ENCODE measurements around the gene ZNF280B. TPM values are rescaled to one million over a fixed set of nuclear protein-coding genes. Genes with fewer than 3 reads are reported as not detected.
"Not testable (repeated sequence)": the region's sequence is repeated elsewhere in the genome, so short reads cannot be mapped to it uniquely, and the experiment has no call there.

ZNF280B gene
- total RNA-seq, 1 donor from 2014 or later: 2.5 TPM

DNA sequence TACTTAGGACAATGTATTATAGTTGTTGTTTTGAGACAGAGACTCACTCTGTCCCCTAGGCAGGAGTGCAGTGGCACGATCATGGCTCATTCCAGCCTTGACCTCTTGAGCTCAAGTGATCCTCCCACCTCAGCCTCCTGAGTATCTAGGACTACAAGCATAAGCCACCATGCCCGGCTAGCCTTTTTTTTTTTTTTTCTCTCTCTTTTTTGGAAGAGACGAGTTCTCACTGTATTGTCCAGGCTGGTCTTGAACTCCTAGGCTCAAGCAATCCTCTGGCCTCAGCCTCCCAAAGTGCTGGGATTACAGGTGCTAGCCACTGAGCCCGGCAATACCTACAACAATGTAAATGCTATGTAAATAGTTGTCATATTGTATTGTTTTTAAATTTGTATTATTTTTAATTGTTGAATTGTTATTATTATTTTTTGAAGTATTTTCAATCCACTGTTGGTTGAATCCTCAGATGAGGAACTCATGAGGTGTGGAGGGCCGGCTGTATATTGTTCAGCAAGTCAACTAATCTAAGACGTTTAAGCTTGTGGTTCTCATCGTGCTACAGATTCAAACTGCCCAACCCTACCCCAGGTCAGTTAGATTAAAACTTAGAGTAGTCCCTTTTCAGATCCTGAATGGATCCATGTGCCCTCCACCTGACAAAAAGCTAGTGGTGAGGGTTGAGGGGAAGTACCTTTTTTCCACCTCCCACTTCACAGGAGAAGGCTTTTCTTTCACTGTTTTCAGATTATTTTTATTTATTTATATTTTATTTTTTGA is 23.4 kb upstream of the ZNF280B start:
- Mint-ChIP-seq H3K4me1 (ENCODE audit: low read depth) (no peaks in the 10 kb centered on the region), H3K9me3 (no peaks in the 10 kb centered on the region), H3K27ac (no peak overlapping the region), H3K4me3 (no peak overlapping the region), H3K36me3 (ENCODE audit: low read depth) (no peaks in the 10 kb centered on the region), H3K27me3 (ENCODE audit: insufficient read depth) (peaks cover 2% of the 10 kb centered on the region)
- intact Hi-C loops (cut with micrococcal nuclease): no loop called here
- DNase-seq (ENCODE audit: low spot score): no peak

DNA sequence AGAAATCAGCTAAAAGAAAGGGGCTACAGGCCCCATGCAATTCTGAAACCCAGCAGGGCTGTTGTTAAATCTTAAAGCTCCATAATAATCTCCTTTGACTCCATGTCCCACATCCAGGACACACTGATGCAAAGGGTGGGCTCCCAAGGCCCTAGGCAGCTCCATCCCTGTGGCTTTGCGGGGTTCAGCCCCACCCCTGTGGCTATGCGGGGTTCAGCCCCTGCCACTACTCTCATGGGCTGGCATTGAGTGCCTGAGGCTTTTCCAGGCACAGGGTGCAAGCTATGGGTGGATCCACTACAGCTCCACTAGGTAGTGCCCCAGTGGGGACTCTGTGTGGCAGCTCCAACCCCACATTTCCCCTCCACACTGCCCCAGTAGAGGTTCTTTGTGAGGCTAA is 20.2 kb upstream of the ZNF280B start:
- no peak for DNase-seq (ENCODE audit: low spot score)
- intact Hi-C loops (cut with micrococcal nuclease): no loop called here
- no peak overlapping the region for H3K27ac Mint-ChIP-seq
- no peak overlapping the region for H3K4me3 Mint-ChIP-seq
- H3K4me1 Mint-ChIP-seq (ENCODE audit: low read depth): no peaks in the 10 kb centered on the region
- H3K9me3 Mint-ChIP-seq: no peaks in the 10 kb centered on the region
- peaks cover 8% of the 10 kb centered on the region for H3K27me3 Mint-ChIP-seq (ENCODE audit: insufficient read depth)
- H3K36me3 Mint-ChIP-seq (ENCODE audit: low read depth): no peaks in the 10 kb centered on the region

- Mint-ChIP-seq H3K36me3 (ENCODE audit: low read depth) (no peaks in the 10 kb centered on the region), H3K4me3 (no peak overlapping the region), H3K4me1 (ENCODE audit: low read depth) (no peaks in the 10 kb centered on the region), H3K27ac (no peak overlapping the region), H3K27me3 (ENCODE audit: insufficient read depth) (peaks cover 8% of the 10 kb centered on the region), H3K9me3 (no peaks in the 10 kb centered on the region)
- intact Hi-C loops (cut with micrococcal nuclease): no loop called here
- DNase-seq (ENCODE audit: low spot score): no peak
Observed at GRCh38 chr22:22527312-22527711, 18.8 kb upstream of the ZNF280B start.

DNA sequence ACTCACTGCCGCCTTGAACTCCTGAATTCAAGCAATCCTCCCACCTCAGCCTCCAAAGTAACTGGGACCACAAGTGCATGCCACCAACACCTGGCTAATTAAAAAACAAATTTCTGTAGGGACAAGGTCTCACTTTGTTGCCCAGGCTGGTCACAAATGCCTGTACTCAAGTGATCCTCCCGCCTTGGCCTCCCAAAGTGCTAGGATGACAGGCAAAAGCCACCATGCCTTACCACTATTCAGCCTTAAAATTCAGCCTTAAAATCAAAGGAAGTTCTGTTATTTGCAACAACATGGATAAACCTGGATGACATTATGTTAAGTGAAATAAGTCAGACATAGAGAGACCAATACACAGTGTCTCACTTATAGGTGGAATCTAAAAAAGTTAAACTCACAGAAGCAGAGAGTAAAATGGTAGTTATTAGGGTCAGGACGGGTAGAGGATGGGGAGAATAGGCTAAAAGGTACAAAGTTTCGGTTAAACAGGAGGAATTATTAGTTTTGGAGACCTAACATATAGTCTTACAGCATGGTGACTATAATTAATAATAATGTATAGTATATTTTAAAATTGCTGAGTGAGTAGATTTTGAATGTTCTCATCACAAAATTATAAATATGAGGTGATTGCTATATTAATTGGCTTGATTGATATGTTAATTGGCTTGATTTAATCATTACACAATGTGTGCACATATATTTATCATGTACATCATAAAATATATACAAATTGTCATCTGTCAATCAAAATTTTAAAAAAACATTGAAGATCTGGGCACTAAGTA is 17.8 kb upstream of the ZNF280B start:
- Mint-ChIP-seq H3K27me3 (ENCODE audit: insufficient read depth) (peaks cover 8% of the 10 kb centered on the region), H3K36me3 (ENCODE audit: low read depth) (no peaks in the 10 kb centered on the region), H3K9me3 (no peaks in the 10 kb centered on the region), H3K4me3 (no peak overlapping the region), H3K4me1 (ENCODE audit: low read depth) (no peaks in the 10 kb centered on the region), H3K27ac (no peak overlapping the region)
- intact Hi-C loops (cut with micrococcal nuclease): no loop called here
- DNase-seq (ENCODE audit: low spot score): no peak

DNA sequence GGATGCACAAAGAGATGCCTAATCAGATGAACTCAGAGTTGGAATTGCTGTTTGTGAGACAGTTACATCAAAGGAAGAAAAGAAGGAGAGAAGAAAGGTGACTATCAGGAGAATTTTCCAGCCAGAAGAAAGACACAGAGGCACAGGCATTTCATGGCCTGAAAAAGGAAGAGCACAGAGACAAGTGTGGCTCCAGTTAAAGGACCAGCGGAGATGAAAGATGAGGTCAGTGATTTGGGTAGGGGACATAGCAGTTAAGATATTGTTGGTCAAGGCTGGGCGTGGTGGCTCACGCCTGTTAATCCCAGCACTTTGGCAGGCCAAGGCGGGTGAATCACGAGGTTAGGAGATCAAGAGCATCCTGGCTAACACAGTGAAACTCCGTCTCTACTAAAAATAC is 15.0 kb upstream of the ZNF280B start:
- H3K36me3 Mint-ChIP-seq (ENCODE audit: low read depth): no peaks in the 10 kb centered on the region
- H3K27me3 Mint-ChIP-seq (ENCODE audit: insufficient read depth): peaks cover 10% of the 10 kb centered on the region

DNA sequence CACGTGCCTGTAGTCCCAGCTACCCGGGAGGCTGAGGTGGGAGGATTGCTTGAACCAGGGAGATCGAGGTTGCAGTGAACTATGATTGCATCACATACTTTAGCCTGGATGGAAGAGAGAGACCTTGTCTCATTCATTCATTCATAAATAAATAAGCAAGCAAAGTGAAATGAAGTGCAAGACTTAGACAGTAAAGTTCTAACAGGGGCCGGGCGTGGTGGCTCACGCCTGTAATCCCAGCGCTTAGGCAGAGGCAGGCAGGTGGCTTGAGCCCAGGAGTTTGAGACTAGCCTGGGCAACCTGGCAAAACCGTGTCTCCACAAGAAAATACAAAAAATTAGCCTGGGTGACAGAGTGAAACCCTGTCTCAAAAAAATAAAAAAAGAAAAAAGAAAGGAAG is 13.1 kb upstream of the ZNF280B start:
- Mint-ChIP-seq H3K36me3 (ENCODE audit: low read depth) (no peaks in the 10 kb centered on the region), H3K27ac (no peak overlapping the region), H3K4me1 (ENCODE audit: low read depth) (no peaks in the 10 kb centered on the region), H3K9me3 (no peaks in the 10 kb centered on the region), H3K27me3 (ENCODE audit: insufficient read depth) (peaks cover 12% of the 10 kb centered on the region), H3K4me3 (no peak overlapping the region)
- intact Hi-C loops (cut with micrococcal nuclease): no loop called here
- no peak for DNase-seq (ENCODE audit: low spot score)

More for the DNA sequence above, 15.0 kb upstream of the ZNF280B start:
- Mint-ChIP-seq H3K4me1 (ENCODE audit: low read depth) (no peaks in the 10 kb centered on the region), H3K9me3 (no peaks in the 10 kb centered on the region), H3K4me3 (no peak overlapping the region), H3K27ac (no peak overlapping the region)
- intact Hi-C loops (cut with micrococcal nuclease): no loop called here
- DNase-seq (ENCODE audit: low spot score): no peak

DNA sequence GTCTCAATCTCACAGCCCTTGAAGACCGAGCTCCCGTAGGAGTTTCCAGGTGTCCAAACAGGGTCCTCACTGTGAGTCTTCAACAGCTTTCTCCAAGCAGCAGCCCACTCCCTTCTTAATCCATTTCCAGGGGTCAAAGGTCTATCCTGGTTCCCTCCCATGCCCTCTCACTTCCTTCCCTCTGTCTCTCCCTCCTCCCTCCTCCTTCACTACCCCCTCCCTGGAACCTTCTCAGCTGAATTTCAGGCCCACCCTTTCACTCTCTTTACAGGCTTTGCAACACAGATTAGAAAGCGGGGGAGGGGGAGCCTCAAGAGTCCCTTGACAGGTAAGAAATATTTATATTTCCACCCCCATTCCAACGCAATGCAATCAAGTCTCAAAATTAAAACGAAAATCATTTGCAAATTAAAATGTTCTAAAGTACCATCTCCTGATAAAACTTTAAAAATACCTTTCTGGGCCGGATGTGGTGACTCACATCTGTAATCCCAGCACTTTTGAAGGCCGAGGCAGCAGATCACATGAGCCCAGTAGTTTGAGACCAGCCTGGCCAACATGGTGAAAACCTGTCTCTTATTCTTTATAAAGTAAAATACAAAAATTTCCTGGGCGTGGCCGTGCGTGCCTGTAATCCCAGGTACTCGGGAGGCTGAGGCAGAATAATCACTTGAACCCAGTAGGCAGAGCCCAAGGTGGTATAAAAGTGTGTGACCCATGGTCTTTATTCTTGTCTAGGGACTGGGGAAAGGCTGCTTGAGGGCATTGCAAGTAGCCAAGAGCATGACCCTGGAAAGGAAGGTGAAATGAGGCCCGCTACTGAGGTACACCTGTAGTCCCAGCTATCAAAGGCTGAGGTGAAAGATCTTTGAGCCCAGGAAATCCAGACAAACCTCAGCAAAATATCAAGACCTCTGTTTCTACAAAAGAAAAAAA is 12.4 kb upstream of the ZNF280B start:
- no peak overlapping the region for H3K4me3 Mint-ChIP-seq
- intact Hi-C loops (cut with micrococcal nuclease): no loop called here
- H3K36me3 Mint-ChIP-seq (ENCODE audit: low read depth): no peaks in the 10 kb centered on the region
- H3K4me1 Mint-ChIP-seq (ENCODE audit: low read depth): no peaks in the 10 kb centered on the region
- no peaks in the 10 kb centered on the region for H3K9me3 Mint-ChIP-seq
- H3K27ac Mint-ChIP-seq: no peak overlapping the region
- no peak for DNase-seq (ENCODE audit: low spot score)
- peaks cover 7% of the 10 kb centered on the region for H3K27me3 Mint-ChIP-seq (ENCODE audit: insufficient read depth)

DNA sequence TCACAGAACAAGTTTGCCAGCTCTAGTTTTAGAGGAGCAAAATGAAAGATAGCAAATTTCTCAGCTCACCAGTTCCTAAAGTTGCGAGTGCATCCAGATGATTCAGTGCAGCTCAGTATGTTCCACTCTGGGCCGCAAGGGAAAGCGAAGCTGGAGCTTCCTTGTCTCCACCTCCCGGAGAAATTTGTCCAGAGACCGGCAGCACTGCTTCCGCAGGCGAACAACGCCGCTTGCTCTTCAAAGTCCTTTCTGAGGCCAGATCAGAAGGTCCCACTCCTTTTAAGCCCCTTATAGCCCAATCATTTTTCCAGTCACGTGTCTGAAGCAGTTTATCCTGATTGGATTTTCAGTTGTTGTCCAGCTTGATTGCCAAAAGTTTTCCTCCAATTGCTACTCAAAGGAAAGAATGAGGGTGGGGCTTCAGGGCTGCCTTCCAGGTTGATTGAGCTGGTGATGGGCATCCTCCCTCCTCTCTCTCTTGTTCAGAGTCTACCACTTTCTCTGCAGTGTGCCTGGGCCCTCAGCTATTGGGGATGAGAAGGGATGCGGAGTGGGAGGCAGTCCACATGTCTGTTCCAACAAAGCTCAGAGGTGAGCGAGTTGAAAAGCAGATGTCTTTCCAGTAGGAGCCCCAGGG is 11.6 kb upstream of the ZNF280B start, which contains the start of gene ZNF280A:
Gene ZNF280A, minus strand, starts transcription at position 251 of the 637 bp plus-strand sequence. CDS start 4,640 bp downstream, outside the sequence.
- Mint-ChIP-seq H3K36me3 (ENCODE audit: low read depth) (no peaks in the 10 kb centered on the region), H3K27me3 (ENCODE audit: insufficient read depth) (peaks cover 14% of the 10 kb centered on the region), H3K4me1 (ENCODE audit: low read depth) (no peaks in the 10 kb centered on the region), H3K4me3 (no peak within 1 kb of the TSS), H3K9me3 (no peaks in the 10 kb centered on the region), H3K27ac (no peak within 1 kb of the TSS)
- intact Hi-C loops (cut with micrococcal nuclease): no loop called here
- no peak for DNase-seq (ENCODE audit: low spot score)

GRCh38 chr22:22519591-22519990 is 11.0 kb upstream of the ZNF280B start:
- intact Hi-C loops (cut with micrococcal nuclease): no loop called here
- Mint-ChIP-seq H3K27me3 (ENCODE audit: insufficient read depth) (peaks cover 18% of the 10 kb centered on the region), H3K27ac (no peak overlapping the region), H3K4me3 (no peak overlapping the region), H3K9me3 (no peaks in the 10 kb centered on the region), H3K4me1 (ENCODE audit: low read depth) (no peaks in the 10 kb centered on the region), H3K36me3 (ENCODE audit: low read depth) (no peaks in the 10 kb centered on the region)
- no peak for DNase-seq (ENCODE audit: low spot score)

DNA sequence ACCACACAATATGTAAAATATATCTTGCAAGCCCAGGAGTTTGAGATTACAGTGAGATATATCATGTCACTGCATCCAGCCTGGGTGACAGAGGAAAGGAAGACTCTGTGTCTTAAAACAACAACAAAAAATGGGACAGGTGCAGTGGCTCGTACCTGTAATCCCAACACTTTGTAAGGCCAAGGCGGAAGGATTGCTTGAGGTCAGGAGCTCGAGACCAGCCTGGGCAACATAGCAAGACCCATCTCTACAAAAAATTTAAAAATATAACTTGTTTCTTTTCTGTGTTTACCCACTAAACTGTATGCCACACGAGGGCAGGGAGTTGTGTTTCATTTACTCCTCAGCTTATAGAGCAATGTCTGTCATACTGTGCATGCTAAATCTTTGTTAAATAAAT is 8.4 kb upstream of the ZNF280B start:
- Mint-ChIP-seq H3K36me3 (ENCODE audit: low read depth) (no peaks in the 10 kb centered on the region), H3K9me3 (no peaks in the 10 kb centered on the region), H3K4me3 (no peak overlapping the region), H3K27ac (no peak overlapping the region), H3K4me1 (ENCODE audit: low read depth) (no peaks in the 10 kb centered on the region), H3K27me3 (ENCODE audit: insufficient read depth) (peaks cover 30% of the 10 kb centered on the region)
- DNase-seq (ENCODE audit: low spot score): no peak
- intact Hi-C loops (cut with micrococcal nuclease): no loop called here

DNA sequence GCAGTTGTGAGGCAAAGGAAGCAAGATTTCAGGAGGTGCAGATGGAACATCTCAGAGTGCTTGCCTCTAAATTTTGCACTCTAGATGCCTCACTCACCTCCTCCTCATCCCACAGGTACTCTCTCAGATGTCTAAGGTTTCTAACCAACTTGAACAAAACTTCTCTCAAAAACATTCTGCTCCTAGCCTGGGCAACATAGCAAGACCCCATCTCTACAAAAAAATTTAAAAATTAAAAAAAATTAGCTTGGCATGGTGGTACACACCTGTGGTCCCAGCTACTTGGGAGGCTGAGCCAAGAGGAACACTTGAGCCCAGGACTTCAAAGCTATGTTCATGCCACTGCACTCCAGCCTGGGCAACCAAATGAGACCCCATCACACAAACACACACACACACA is 7.3 kb upstream of the ZNF280B start:
- no peak overlapping the region for H3K4me3 Mint-ChIP-seq
- DNase-seq (ENCODE audit: low spot score): no peak
- H3K36me3 Mint-ChIP-seq (ENCODE audit: low read depth): no peaks in the 10 kb centered on the region
- H3K9me3 Mint-ChIP-seq: peaks cover 5% of the 10 kb centered on the region
- no peak overlapping the region for H3K27ac Mint-ChIP-seq
- peaks cover 28% of the 10 kb centered on the region for H3K27me3 Mint-ChIP-seq (ENCODE audit: insufficient read depth)
- H3K4me1 Mint-ChIP-seq (ENCODE audit: low read depth): no peaks in the 10 kb centered on the region
- intact Hi-C loops (cut with micrococcal nuclease): no loop called here

GRCh38 chr22:22514431-22514830 is 5.9 kb upstream of the ZNF280B start:
- DNase-seq (ENCODE audit: low spot score); H3K4me3 Mint-ChIP-seq; H3K4me1 Mint-ChIP-seq (ENCODE audit: low read depth); H3K36me3 Mint-ChIP-seq (ENCODE audit: low read depth); intact Hi-C loops (cut with micrococcal nuclease); H3K27ac Mint-ChIP-seq: not testable (repeated sequence)
- H3K27me3 Mint-ChIP-seq (ENCODE audit: insufficient read depth): peaks cover 26% of the 10 kb centered on the region
- peaks cover 13% of the 10 kb centered on the region for H3K9me3 Mint-ChIP-seq

Data from activated T-helper 1 cell treated with anti-CD3 and anti-CD28 coated beads, Interleukin-12 subunit alpha, Interleukin-12 subunit beta, Interleukin-2, Interleukin-4 antibody, amounts not matched to agents 30 ng/mL and 10 ng/mL and 1 ng/mL, durations not matched to agents 14 hours and 24 hours and 36 hours (primary cell).